Keratinocyte (primary cell): ENCODE results near the gene GALNT9. TPM values are rescaled to one million over a fixed set of nuclear protein-coding genes. Genes with fewer than 3 reads are reported as not detected.

Experiments
- DNase-seq: peaks from one replicate; pipeline ENCODE4 v3.0.0-alpha.2; 2011; ENCODE audit warnings: low read depth, missing footprints, low spot score
- FAIRE-seq: peaks from 2 replicates; lab custom pipeline; 2011; peaks lifted over from hg19 to GRCh38; lab: Jason Lieb, UNC
- H2AFZ ChIP-seq: 2 replicates; pipeline ENCODE4 v1.6.0; 2012; ENCODE audit warnings: low read length, control low read depth, inconsistent platforms; ENCODE audit not compliant: control insufficient read depth
- H3K27ac ChIP-seq: 2 replicates; pipeline ENCODE4 v1.5.1; 2011; ENCODE audit warnings: low read length; ENCODE audit not compliant: control insufficient read depth, insufficient read depth
- H3K27me3 ChIP-seq: 3 replicates; pipeline ENCODE4 v1.6.0; 2011; ENCODE audit warnings: low read length; ENCODE audit not compliant: control insufficient read depth, insufficient read depth; ENCODE audit errors: extremely low read depth
- H3K36me3 ChIP-seq, 2 experiments: 2 replicates in 1 of 2; 3 replicates in 1 of 2; pipeline ENCODE4 v1.5.1; 2011; ENCODE audit warnings: low read length in 2 of 2, mild to moderate bottlenecking in 1 of 2; ENCODE audit not compliant: control insufficient read depth in 2 of 2, insufficient read depth in 2 of 2; ENCODE audit errors: extremely low read depth in 1 of 2
- H3K4me1 ChIP-seq: 3 replicates; pipeline ENCODE4 v1.5.1; 2011; ENCODE audit warnings: low read length; ENCODE audit not compliant: control insufficient read depth, insufficient read depth; ENCODE audit errors: extremely low read depth
- H3K4me2 ChIP-seq: 3 replicates; pipeline ENCODE4 v1.6.0; 2011; ENCODE audit warnings: low read depth, low read length; ENCODE audit not compliant: control insufficient read depth, insufficient read depth; ENCODE audit errors: extremely low read depth
- H3K4me3 ChIP-seq, 3 experiments: fragments of 200-600 bp in 1 of 3; sonication (generic) in 1 of 3; 2 replicates in 2 of 3; 3 replicates in 1 of 3; pipeline ENCODE4 v1.5.1; 2011 to 2016; ENCODE audit warnings: low read length in 3 of 3, mild to moderate bottlenecking in 3 of 3, control low read depth in 2 of 3, inconsistent platforms in 1 of 3, low read depth in 1 of 3, mixed read lengths in 1 of 3, mixed run types in 1 of 3, moderate library complexity in 1 of 3; ENCODE audit not compliant: control insufficient read depth in 2 of 3, insufficient read depth in 2 of 3; ENCODE audit errors: extremely low read depth in 1 of 3
- H3K79me2 ChIP-seq: 2 replicates; pipeline ENCODE4 v1.6.0; 2012; ENCODE audit warnings: low read length; ENCODE audit not compliant: control insufficient read depth, insufficient read depth
- H3K9ac ChIP-seq: 3 replicates; pipeline ENCODE4 v1.6.0; 2011; ENCODE audit warnings: low read length; ENCODE audit not compliant: control insufficient read depth, insufficient read depth; ENCODE audit errors: extremely low read depth
- H3K9me1 ChIP-seq: 3 replicates; pipeline ENCODE4 v1.6.0; 2011; ENCODE audit warnings: low read length; ENCODE audit not compliant: control insufficient read depth, insufficient read depth; ENCODE audit errors: extremely low read depth
- H3K9me3 ChIP-seq: 2 replicates; pipeline ENCODE4 v1.5.1; 2012; ENCODE audit warnings: low read depth, low read length; ENCODE audit not compliant: control insufficient read depth
- H4K20me1 ChIP-seq: 3 replicates; pipeline ENCODE4 v1.6.0; 2011; ENCODE audit warnings: low read length; ENCODE audit not compliant: control insufficient read depth, insufficient read depth; ENCODE audit errors: extremely low read depth
- EZH2 ChIP-seq: IDR thresholded peaks from one replicate; pipeline ENCODE4 v1.6.1; 2012; ENCODE audit warnings: inconsistent platforms, mild to moderate bottlenecking, low read length, moderate library complexity
- dilution Hi-C: fragments of 300-500 bp; cut with MboI; formaldehyde crosslinking; loops from one replicate; pipeline ENCODE4 v1.7.0; 2020; ENCODE audit warnings: low sequenced_read_pairs; ENCODE audit not compliant: extremely low pct_ligation_motif_present
- polyA plus RNA-seq, 5 experiments: library from polyadenylated mRNA; depleted of rRNA in 3 of 5; stranded (reverse) in 3 of 5; stranded (forward) in 1 of 5; unstranded in 1 of 5; fragments of >200 nt; gene quantifications; 1 replicate in 1 of 5; 2 replicates in 3 of 5; 3 replicates in 1 of 5; pipeline versions ENCODE4 v1.2.1 to v1.2.3, GENCODE V29; 2011 to 2012; ENCODE audit warnings: missing spikeins in 2 of 5, low read depth in 1 of 5, low replicate concordance in 1 of 5
- TF ChIP-seq, protein P1 (sequence below), 3 experiments: IDR thresholded peaks in 1 of 3; conservative IDR thresholded peaks in 1 of 3; optimal IDR thresholded peaks in 1 of 3; 2 replicates in 2 of 3; 3 replicates in 1 of 3; pipeline versions ENCODE3 to v1.5.1; 2011; ENCODE audit warnings: low read length in 3 of 3, mild to moderate bottlenecking in 3 of 3, moderate library complexity in 2 of 3, control low read depth in 1 of 3, inconsistent platforms in 1 of 3; ENCODE audit not compliant: insufficient read depth in 2 of 3; ENCODE audit errors: extremely low read depth in 1 of 3

Gene GALNT9
- polyA plus RNA-seq, 1 donor (not counting 4 experiments of a cell fraction or from before 2014, with no cell fraction given), result not detected

GRCh38 chr12:132347176-132347855 is 17.9 kb upstream of the GALNT9 start:
- H3K9ac ChIP-seq, result no peak overlapping the region
- H3K4me3 ChIP-seq, result no peak overlapping the region
- peaks cover 7% of the 10 kb centered on the region for H3K9me3 ChIP-seq
- H3K27ac ChIP-seq, result no peak overlapping the region
- H3K36me3 ChIP-seq, result no peaks in the 10 kb centered on the region
- no peak overlapping the region for H3K4me2 ChIP-seq
- peaks cover 8% of the 10 kb centered on the region for H3K27me3 ChIP-seq
- H2AFZ ChIP-seq, result no peak overlapping the region
- no peak for TF ChIP-seq EZH2
- TF ChIP-seq, protein P1, sequence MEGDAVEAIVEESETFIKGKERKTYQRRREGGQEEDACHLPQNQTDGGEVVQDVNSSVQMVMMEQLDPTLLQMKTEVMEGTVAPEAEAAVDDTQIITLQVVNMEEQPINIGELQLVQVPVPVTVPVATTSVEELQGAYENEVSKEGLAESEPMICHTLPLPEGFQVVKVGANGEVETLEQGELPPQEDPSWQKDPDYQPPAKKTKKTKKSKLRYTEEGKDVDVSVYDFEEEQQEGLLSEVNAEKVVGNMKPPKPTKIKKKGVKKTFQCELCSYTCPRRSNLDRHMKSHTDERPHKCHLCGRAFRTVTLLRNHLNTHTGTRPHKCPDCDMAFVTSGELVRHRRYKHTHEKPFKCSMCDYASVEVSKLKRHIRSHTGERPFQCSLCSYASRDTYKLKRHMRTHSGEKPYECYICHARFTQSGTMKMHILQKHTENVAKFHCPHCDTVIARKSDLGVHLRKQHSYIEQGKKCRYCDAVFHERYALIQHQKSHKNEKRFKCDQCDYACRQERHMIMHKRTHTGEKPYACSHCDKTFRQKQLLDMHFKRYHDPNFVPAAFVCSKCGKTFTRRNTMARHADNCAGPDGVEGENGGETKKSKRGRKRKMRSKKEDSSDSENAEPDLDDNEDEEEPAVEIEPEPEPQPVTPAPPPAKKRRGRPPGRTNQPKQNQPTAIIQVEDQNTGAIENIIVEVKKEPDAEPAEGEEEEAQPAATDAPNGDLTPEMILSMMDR (optimal IDR thresholded peaks at IDR 0.05 in 1 of 3, IDR thresholded peaks at IDR 0.05 in 1 of 3, conservative IDR thresholded peaks at IDR 0.05 in 1 of 3; ENCODE audit: extremely low read depth in 1 of 3, insufficient read depth in 2 of 3, low read length in 3 of 3), result no peak
- FAIRE-seq, result no peak
- dilution Hi-C loops, result no loop called here
- no peaks in the 10 kb centered on the region for H3K9me1 ChIP-seq
- no peaks in the 10 kb centered on the region for H4K20me1 ChIP-seq
- H3K79me2 ChIP-seq, result no peaks in the 10 kb centered on the region
- no peak for DNase-seq
- H3K4me1 ChIP-seq, result no peaks in the 10 kb centered on the region

DNA sequence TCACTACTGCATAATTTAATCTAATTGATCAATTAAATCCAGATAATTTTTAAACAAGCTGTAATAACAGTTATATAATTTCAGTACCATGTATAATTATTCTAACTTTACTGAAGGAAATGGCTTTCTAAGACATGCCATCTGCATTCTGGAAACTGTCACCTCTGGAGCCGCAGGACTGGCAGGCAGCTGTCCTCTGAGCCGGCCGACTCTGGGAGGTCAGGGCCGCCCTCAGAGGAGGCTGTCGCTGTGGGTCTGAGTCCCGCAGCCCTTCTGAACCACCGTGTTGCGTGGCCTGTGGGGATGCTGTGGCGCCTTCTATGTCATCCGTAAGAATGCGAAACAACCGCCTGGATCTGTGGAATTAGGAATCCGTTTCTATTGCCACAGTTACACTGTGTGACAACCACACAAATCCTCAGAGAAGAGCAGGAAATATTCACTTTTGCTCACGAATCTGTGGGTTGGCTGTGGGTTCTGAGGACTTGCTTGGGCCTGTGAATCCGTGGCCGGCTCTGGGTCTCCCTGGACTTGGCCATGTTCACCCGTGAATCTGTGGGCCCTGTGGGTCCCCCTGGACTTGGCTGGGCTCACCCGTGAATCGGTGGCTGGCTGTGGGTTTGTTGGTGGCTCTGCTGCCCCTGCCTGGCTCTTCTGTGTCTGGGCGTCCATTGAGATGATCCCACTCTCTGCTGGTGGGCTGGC is 17.2 kb upstream of the GALNT9 start:
- no peak overlapping the region for H3K27ac ChIP-seq
- H3K4me1 ChIP-seq, result no peaks in the 10 kb centered on the region
- no peak overlapping the region for H2AFZ ChIP-seq
- H3K4me2 ChIP-seq, result no peak overlapping the region
- TF ChIP-seq, protein P1 (optimal IDR thresholded peaks at IDR 0.05 in 1 of 3, IDR thresholded peaks at IDR 0.05 in 1 of 3, conservative IDR thresholded peaks at IDR 0.05 in 1 of 3; ENCODE audit: extremely low read depth in 1 of 3, insufficient read depth in 2 of 3, low read length in 3 of 3), result no peak
- no peak for TF ChIP-seq EZH2
- H3K36me3 ChIP-seq, result no peaks in the 10 kb centered on the region
- no peaks in the 10 kb centered on the region for H3K79me2 ChIP-seq
- FAIRE-seq (no peak), DNase-seq (no peak)
- H3K9me3 ChIP-seq, result peaks cover 7% of the 10 kb centered on the region
- H3K9ac ChIP-seq, result no peak overlapping the region
- H3K4me3 ChIP-seq, result no peak overlapping the region
- peaks cover 8% of the 10 kb centered on the region for H3K27me3 ChIP-seq
- no peaks in the 10 kb centered on the region for H3K9me1 ChIP-seq
- H4K20me1 ChIP-seq, result no peaks in the 10 kb centered on the region
- dilution Hi-C loops, result no loop called here
